ENCODE data around the gene HIRA.

The HIRA gene

DNA sequence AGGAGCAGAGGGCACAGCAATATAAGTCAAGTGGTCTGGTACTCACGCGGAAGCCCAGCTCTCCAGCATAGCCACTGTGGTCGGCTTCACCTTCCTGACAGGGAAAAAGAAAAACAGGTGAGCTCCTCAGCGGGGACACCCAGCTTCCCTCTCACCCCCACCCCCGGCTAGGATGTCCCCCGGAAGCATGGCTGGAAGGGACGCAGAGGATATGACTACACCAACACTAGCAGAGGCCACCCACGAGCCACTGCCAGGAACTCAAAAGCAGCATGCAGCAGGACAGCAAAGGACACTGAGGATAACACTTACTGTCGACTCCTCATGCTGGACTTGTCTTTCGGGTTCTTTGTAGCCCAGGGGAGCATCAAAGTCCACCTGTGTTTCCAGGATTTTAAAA, 25.0 kb upstream of the HIRA start:
- H3K4me3 ChIP-seq (ENCODE audit: low read depth, low read length), result no peak overlapping the region
- TF ChIP-seq, protein P1, sequence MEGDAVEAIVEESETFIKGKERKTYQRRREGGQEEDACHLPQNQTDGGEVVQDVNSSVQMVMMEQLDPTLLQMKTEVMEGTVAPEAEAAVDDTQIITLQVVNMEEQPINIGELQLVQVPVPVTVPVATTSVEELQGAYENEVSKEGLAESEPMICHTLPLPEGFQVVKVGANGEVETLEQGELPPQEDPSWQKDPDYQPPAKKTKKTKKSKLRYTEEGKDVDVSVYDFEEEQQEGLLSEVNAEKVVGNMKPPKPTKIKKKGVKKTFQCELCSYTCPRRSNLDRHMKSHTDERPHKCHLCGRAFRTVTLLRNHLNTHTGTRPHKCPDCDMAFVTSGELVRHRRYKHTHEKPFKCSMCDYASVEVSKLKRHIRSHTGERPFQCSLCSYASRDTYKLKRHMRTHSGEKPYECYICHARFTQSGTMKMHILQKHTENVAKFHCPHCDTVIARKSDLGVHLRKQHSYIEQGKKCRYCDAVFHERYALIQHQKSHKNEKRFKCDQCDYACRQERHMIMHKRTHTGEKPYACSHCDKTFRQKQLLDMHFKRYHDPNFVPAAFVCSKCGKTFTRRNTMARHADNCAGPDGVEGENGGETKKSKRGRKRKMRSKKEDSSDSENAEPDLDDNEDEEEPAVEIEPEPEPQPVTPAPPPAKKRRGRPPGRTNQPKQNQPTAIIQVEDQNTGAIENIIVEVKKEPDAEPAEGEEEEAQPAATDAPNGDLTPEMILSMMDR (IDR thresholded peaks at IDR 0.05; ENCODE audit: low read depth, low read length), result no peak
- DNase-seq (ENCODE audit: low read depth, low spot score), result no peak
- in situ Hi-C loops (cut with HindIII; ENCODE audit: low sequenced_read_pairs), result no loop called here

DNA sequence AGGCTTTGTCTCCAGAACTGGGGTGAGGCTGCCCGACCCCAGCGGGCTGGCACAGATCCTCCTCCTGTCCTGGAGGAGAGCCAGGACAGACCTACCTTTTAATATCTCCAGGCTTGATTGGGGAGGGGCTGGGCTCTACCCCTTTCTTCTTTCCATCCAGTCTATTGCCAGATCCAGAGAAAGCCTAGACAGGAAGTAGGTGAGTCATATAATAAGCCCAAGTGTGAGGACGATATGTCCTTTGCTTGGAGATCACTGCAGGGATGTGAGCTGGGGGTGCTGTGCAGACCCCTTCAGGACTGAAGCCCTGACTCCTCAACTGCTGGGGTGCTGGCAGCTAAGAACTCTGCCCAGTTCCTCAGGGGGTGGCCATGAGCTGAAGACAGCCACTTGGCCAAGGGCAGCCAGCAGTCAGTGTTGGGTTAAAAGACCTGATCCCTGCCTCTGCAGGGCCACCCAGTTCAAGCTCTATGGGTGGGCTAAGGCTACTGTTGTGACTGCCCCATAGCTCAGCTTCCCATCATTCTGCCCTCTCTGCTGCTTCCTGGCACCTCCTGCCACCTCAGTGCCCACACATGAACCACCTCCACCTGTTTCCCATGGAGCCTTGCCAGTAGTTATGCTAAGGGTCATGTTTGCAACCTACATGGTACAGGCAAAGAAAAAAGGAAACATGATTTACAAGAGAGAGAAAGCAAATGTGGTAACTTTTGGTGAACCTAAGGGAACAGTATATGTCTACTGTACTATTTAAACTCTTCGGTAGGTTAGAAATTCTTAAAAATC, 24.2 kb upstream of the HIRA start:
- TF ChIP-seq, protein P1 (IDR thresholded peaks at IDR 0.05; ENCODE audit: low read depth, low read length), result no peak
- in situ Hi-C loops (cut with HindIII; ENCODE audit: low sequenced_read_pairs), result no loop called here
- no peak for DNase-seq (ENCODE audit: low read depth, low spot score)
- H3K4me3 ChIP-seq (ENCODE audit: low read depth, low read length), result no peak overlapping the region

DNA sequence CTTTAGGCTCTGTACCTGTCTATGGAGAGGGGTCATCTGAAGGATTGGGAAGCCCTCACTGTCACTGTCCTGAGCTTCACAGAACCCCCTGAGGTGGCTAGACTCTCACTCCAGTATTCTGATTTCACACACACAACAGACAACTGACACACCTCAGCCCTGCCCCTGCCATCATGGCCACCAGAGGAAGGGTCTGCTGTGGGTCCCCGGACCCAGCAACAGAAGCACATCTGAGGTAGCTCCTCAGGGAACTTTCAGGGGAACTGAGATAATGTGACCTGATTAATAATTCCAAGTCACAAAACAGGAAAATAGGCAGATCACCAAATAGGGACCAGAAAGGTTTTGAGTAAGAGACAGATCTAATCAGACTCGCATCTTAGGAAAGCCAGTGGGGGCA, 23.5 kb upstream of the HIRA start:
- TF ChIP-seq, protein P1 (IDR thresholded peaks at IDR 0.05; ENCODE audit: low read depth, low read length), result no peak
- no peak for DNase-seq (ENCODE audit: low read depth, low spot score)
- H3K4me3 ChIP-seq (ENCODE audit: low read depth, low read length), result no peak overlapping the region
- in situ Hi-C loops (cut with HindIII; ENCODE audit: low sequenced_read_pairs), result no loop called here

DNA sequence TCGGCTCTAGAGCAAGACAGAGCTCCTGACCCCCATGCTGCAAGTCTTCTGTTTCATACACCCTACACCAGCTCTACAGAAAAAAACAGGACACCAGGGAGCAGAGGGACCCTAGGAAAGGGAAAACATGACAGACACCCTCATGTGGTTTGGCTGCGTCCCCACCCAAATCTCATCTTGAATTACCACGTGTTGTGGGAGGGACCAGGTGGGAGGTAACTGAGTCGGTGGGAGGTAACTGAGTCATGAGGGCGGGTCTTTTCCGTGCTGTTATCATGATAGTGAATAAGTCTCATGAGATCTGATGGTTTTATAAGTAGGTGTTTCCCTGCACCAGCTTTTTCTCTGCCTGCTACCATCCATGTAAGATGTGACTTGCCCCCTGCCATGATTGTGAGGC, 22.6 kb upstream of the HIRA start:
- in situ Hi-C loops (cut with HindIII; ENCODE audit: low sequenced_read_pairs), result no loop called here
- TF ChIP-seq, protein P1 (IDR thresholded peaks at IDR 0.05; ENCODE audit: low read depth, low read length), result no peak
- H3K4me3 ChIP-seq (ENCODE audit: low read depth, low read length), result no peak overlapping the region
- DNase-seq (ENCODE audit: low read depth, low spot score), result no peak

DNA sequence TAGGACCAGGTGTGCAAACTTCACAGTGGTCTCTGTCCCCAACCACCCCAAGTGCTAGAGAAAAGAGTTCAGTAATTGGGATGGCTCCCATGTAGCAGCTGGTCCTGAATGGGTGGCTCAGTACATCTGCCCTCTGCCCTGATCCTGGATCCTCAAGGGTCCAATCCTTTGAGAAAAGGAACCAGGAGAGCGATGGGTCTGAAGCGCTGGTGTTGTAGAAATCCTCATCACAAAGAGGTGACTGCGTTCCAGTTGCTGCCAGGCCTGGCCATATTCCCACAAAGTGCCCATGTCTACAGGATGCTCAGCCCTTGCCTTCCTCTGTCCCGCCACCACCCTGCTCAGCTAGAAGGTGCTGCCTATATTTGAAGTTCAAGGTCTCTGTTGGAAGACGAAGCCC, 22.2 kb upstream of the HIRA start:
- no peak overlapping the region for H3K4me3 ChIP-seq (ENCODE audit: low read depth, low read length)
- in situ Hi-C loops (cut with HindIII; ENCODE audit: low sequenced_read_pairs), result no loop called here
- no peak for DNase-seq (ENCODE audit: low read depth, low spot score)
- TF ChIP-seq, protein P1 (IDR thresholded peaks at IDR 0.05; ENCODE audit: low read depth, low read length), result no peak

DNA sequence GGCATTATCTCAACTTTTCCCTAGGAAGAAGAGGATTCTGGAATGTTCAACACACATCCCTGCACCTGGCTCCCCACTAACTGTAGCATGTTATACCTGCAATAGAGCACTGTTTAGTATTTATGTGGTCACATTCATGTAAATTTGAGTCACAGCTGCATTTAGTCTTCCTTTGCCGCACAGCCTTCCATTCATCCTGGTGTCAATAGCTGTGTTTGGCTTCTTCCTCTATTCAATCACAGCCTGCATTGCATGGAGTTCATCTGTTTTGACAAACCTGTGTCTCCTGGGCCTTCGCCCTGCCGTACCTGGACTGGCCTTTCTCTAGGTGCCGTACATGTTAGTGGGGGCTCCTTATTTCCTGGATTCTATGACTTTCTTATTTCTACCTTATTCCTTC, 20.0 kb upstream of the HIRA start:
- TF ChIP-seq, protein P1 (IDR thresholded peaks at IDR 0.05; ENCODE audit: low read depth, low read length), result no peak
- H3K4me3 ChIP-seq (ENCODE audit: low read depth, low read length), result no peak overlapping the region
- no peak for DNase-seq (ENCODE audit: low read depth, low spot score)
- in situ Hi-C loops (cut with HindIII; ENCODE audit: low sequenced_read_pairs), result no loop called here

Measured in astrocyte of the spinal cord (primary cell).